Right lobe of liver (tissue), 4 donors: ENCODE measurements around the gene TSKS.

Experiments used
- POLR2A ChIP-seq: fragments of 450-650 bp; IDR thresholded peaks from one replicate; pipeline ENCODE4 v1.6.1; 2017; ENCODE audit warnings: antibody characterized with exemption, mild to moderate bottlenecking
- TF ChIP-seq, protein P1 (sequence below), 4 donors: fragments of 200-600 bp in 3 of 4; fragments of 450-650 bp in 1 of 4; IDR thresholded peaks; one replicate each; pipeline versions ENCODE4 v1.5.1 to v1.8.0; 2016 to 2022; ENCODE audit warnings: antibody characterized with exemption in 4 of 4, mild to moderate bottlenecking in 2 of 4
- donor health status: DM: no; HTN: no; CAD: no.
- donor health status: DM: no; HTN: no; CAD: no.
- donor health status: DM: no; HTN: yes; CAD: no.

DNA sequence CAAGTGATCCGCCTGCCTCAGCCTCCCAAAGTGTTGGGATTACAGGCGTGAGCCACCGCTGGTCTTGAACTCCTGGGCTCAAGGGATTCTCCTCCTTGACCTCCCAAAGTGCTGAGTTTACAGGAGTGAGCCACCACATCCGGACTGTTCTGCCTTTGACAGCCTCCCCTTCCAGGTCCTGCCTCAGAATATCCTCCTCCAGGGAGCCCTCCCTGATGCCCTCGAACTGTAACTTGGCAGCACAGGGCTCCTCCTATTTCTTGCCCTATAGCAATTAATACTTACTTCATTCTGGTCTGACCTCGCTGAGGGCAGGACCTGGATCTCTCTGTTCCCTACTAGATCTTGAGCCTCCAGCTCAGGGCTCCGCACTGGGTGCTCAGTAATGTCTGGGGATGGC is 66.2 kb downstream of the TSKS start:
- TF ChIP-seq POLR2A: no peak
- TF ChIP-seq, protein P1, sequence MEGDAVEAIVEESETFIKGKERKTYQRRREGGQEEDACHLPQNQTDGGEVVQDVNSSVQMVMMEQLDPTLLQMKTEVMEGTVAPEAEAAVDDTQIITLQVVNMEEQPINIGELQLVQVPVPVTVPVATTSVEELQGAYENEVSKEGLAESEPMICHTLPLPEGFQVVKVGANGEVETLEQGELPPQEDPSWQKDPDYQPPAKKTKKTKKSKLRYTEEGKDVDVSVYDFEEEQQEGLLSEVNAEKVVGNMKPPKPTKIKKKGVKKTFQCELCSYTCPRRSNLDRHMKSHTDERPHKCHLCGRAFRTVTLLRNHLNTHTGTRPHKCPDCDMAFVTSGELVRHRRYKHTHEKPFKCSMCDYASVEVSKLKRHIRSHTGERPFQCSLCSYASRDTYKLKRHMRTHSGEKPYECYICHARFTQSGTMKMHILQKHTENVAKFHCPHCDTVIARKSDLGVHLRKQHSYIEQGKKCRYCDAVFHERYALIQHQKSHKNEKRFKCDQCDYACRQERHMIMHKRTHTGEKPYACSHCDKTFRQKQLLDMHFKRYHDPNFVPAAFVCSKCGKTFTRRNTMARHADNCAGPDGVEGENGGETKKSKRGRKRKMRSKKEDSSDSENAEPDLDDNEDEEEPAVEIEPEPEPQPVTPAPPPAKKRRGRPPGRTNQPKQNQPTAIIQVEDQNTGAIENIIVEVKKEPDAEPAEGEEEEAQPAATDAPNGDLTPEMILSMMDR (IDR thresholded peaks at IDR 0.05): no peak
